Mucosa of stomach (tissue), 1 donor: ENCODE data around the gene COL23A1.

Experiments
- H3K27me3 ChIP-seq: one replicate; pipeline ENCODE4 v1.7.0; 2013; ENCODE audit warnings: mild to moderate bottlenecking, low read length; ENCODE audit not compliant: control insufficient read depth, insufficient read depth
- H3K36me3 ChIP-seq: one replicate; pipeline ENCODE4 v1.7.0; 2013; ENCODE audit warnings: low read length; ENCODE audit not compliant: control insufficient read depth, insufficient read depth
- H3K4me1 ChIP-seq: one replicate; pipeline ENCODE4 v1.7.0; 2013; ENCODE audit warnings: mild to moderate bottlenecking, low read length; ENCODE audit not compliant: control insufficient read depth, insufficient read depth
- H3K4me3 ChIP-seq: one replicate; pipeline ENCODE4 v1.7.0; 2013; ENCODE audit warnings: low read length
- H3K9ac ChIP-seq: one replicate; pipeline ENCODE4 v1.7.0; 2013; ENCODE audit warnings: mild to moderate bottlenecking, low read length, moderate library complexity
- H3K9me3 ChIP-seq: one replicate; pipeline ENCODE4 v1.7.0; 2013; ENCODE audit warnings: mild to moderate bottlenecking, low read length, moderate library complexity; ENCODE audit not compliant: control insufficient read depth
- donor health status: Pancreatic carcinoma.

COL23A1 gene

DNA sequence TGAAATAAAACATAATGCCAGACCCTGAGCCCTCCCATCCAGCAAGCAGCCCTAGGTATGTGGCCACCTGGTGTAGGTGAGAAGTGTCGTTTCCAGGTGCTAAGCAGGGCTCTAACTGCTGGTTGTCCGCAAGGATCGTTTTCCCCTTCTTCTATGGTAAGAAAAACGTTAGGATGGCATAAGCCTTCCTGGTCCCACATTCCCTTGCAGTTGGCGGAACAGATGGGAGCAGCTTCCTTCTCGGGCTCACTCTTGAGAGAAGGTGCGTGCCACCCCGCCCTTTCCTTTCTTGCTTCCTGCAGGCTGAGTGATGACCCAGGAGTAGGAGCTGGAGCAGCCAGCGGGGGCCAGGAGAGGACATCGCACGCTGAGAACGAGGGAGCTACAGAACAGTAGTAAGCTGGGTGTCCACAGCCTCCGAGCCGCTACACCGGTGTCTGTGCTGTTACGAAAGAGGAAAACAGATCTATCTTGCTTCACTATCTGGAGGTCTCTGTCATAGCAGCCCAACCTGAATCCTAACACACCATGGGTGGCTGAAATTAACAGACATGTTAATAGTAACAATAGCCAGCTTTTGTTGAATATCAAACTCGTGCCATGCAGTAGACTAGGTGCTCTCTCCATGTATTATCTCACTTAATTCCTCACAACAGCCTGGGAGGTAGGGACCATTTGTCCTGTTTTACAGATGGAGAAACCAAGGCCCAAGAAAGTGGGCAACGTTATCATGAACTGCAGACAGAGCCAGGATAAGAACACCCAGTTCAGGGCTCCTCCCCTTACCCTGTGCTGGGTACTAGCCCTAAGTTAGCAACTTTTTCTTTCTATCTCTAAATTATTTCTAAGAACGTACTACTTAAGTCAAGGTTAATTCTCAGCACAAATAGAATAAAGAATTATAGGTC lies 139.8 kb downstream of the COL23A1 start:
- Histone ChIP-seq H3K9me3 (no peaks in the 10 kb centered on the region), H3K27me3 (peaks cover 15% of the 10 kb centered on the region), H3K4me3 (no peak overlapping the region), H3K4me1 (no peaks in the 10 kb centered on the region), H3K9ac (no peak overlapping the region), H3K36me3 (no peaks in the 10 kb centered on the region)

GRCh38 chr5:178449163-178450070 lies 140.8 kb downstream of the COL23A1 start:
- Histone ChIP-seq H3K36me3 (no peaks in the 10 kb centered on the region), H3K4me1 (no peaks in the 10 kb centered on the region), H3K27me3 (peaks cover 15% of the 10 kb centered on the region), H3K4me3 (no peak overlapping the region), H3K9ac (no peak overlapping the region), H3K9me3 (no peaks in the 10 kb centered on the region)

DNA sequence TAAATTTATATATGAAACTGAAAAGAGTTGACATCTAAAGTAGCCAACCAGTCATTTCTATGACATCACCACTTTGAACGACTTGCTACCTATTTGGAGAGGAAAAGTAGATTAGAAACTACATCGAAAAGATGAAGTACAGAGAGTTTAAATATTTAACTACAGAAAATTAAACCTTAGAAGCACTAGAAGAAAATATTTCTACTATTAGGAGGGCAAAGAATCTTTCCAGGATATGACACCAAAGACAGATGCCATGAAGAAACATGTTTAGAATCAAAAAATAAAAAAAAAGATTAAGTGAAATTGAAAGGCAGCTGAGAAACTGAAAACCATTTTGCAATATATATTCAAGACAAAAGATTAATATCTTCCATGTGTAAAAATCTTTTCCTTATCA lies 144.7 kb downstream of the COL23A1 start:
- H3K9ac ChIP-seq: no peak overlapping the region
- no peaks in the 10 kb centered on the region for H3K36me3 ChIP-seq
- no peak overlapping the region for H3K4me3 ChIP-seq
- peaks cover 14% of the 10 kb centered on the region for H3K27me3 ChIP-seq
- no peaks in the 10 kb centered on the region for H3K4me1 ChIP-seq
- no peaks in the 10 kb centered on the region for H3K9me3 ChIP-seq

- Histone ChIP-seq H3K9me3 (no peaks in the 10 kb centered on the region), H3K4me1 (no peaks in the 10 kb centered on the region), H3K4me3 (no peak overlapping the region), H3K36me3 (no peaks in the 10 kb centered on the region), H3K27me3 (no peaks in the 10 kb centered on the region), H3K9ac (no peak overlapping the region)
Observed at GRCh38 chr5:178442405-178443257, 147.6 kb downstream of the COL23A1 start.

DNA sequence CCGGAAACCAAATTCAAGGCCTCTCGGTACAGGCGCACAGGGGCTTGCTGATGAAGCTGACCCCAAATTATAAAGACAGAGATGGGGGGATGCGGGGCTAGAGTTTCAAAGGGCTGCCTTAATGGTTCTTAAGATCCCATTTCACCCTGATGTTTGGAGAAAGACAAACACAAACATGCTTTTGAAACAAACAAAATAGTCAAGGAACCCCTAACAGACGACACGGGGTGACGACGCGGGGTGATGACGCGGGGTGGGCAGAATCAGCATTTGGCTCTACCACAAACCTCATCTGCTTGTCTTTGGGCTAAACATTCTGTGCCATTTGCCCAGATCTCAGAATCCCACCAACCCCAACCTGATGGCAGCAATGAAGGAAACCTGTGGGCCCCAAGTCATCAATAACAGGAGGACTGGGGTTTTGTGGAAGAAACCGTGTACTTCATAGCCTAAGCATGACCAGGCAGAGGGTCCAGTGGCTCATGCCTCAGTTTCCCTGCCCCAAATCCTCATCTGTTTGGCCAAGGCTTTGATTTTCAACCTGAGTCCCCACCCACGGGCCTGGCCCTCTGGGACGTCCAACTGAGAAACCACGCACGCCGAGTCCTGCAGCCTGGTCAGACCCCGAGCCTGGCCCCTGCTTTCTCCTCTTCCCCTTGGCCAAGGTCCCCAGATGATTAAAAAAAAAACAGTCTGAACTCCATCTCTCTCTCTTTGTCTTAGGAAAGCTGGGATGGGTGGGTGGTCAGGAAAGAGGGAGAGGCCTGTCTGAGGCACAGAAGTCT lies 148.5 kb downstream of the COL23A1 start:
- no peaks in the 10 kb centered on the region for H3K36me3 ChIP-seq
- no peaks in the 10 kb centered on the region for H3K27me3 ChIP-seq
- H3K4me1 ChIP-seq: no peaks in the 10 kb centered on the region
- no peak overlapping the region for H3K4me3 ChIP-seq
- no peak overlapping the region for H3K9ac ChIP-seq
- H3K9me3 ChIP-seq: no peaks in the 10 kb centered on the region

DNA sequence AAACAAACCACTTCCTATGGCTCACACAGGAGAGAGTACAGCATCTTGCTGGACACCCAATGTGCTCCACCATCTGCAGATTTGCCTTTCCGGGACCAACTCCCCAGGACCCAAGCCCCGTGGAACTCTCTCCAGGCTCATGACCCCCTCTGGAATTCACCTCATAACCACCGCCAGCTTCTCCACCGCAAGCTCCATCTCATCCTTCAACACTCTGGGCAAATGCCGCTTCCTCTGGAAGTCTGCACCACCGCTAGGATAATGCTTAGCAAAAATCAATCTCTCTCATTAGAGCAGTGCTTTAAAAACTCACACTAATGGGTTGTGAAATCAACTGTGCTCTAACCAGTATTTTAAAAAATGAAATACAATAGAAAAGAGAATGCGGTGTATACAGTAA lies 150.0 kb downstream of the COL23A1 start:
- no peak overlapping the region for H3K4me3 ChIP-seq
- H3K9ac ChIP-seq: no peak overlapping the region
- H3K4me1 ChIP-seq: no peaks in the 10 kb centered on the region
- H3K9me3 ChIP-seq: no peaks in the 10 kb centered on the region
- H3K27me3 ChIP-seq: no peaks in the 10 kb centered on the region
- no peaks in the 10 kb centered on the region for H3K36me3 ChIP-seq

DNA sequence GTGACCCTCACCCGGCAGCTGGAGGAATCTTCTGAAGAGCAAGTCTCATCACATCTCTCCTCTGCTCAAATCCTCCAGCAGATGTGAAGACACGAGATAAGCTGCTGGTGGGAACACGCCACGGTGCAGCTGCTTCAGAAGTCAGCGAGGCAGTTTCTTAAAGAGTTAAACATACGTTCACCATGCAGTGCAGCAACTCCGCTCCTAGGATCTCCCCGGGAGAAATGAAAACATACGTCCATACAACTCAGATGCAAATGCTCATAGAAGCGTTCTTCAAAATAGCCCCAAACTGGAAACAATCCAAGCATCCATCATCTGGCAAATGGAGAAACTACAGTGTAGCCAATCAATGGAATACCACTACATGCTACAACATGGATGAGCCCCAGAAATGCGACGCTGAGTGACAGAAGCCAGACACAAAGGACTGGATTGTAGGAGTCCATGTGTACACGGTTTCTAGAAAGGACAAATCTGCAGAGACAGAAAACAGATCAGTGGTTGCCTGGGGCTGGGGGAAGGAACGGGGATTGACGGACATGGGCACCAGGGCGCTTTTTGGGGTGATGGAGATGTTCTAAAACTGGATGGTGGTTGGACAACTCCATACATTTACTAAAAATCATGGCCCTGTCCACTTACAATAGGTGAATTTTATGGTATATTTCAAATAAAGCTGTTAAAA lies 150.6 kb downstream of the COL23A1 start:
- Histone ChIP-seq H3K4me1 (no peaks in the 10 kb centered on the region), H3K9ac (no peak overlapping the region)

DNA sequence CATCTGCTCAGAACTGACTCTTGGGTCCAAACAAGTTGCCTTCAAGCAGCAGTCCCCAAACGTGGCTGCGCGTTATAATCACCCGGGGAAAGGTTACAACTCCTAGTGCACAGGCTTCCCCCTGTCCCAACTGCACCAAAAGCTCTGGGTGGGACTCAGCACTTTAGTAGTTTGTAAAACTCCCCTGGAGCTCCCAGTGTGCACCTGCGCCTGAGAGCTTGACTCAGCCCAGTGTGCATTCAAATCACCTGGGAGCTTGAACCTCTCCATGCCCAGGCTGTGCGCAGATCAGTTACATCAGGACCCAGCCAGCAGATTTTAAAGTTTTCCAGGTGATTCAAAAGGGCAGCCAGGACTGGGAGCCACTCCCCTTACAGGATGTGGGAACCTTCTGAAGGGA lies 151.4 kb downstream of the COL23A1 start:
- Histone ChIP-seq H3K4me1 (no peaks in the 10 kb centered on the region), H3K4me3 (no peak overlapping the region), H3K9ac (no peak overlapping the region), H3K27me3 (no peaks in the 10 kb centered on the region), H3K9me3 (no peaks in the 10 kb centered on the region), H3K36me3 (no peaks in the 10 kb centered on the region)

More for the DNA sequence above, 150.6 kb downstream of the COL23A1 start:
- no peaks in the 10 kb centered on the region for H3K9me3 ChIP-seq
- H3K36me3 ChIP-seq: no peaks in the 10 kb centered on the region
- H3K4me3 ChIP-seq: no peak overlapping the region
- H3K27me3 ChIP-seq: no peaks in the 10 kb centered on the region

GRCh38 chr5:178437386-178438075 lies 152.7 kb downstream of the COL23A1 start:
- no peaks in the 10 kb centered on the region for H3K9me3 ChIP-seq

DNA sequence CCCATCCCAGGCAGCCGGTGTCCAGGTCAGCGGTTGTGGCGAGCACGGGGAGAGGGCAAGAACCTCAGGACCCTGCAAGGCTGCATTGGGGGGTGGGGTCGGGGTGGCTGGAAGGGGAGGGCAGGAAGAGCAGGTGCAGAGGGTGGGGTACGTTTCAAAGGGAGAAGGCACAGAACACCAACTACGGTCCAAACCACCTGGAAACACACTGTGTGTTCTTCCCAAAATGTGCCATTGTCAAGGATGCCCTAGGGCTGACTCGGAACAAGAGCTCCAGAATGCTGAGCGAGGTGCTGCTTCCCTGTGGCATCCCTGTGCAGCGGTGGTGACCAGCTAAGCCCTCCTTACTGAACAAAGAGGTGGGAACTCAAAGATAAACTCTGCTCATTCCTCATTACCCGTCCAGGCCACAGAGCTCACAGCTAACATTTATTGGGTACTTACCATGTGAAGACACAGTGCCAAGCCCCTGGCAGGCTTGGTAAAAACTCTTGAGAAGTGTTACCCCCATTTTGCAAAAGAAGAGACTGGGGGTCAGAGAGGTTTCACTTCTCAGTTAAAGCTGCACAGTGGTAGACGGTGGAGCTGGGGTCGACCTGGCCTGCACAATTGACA lies 153.8 kb downstream of the COL23A1 start:
- no peaks in the 10 kb centered on the region for H3K27me3 ChIP-seq
- H3K4me3 ChIP-seq: no peak overlapping the region
- no peak overlapping the region for H3K9ac ChIP-seq
- no peaks in the 10 kb centered on the region for H3K36me3 ChIP-seq
- no peaks in the 10 kb centered on the region for H3K4me1 ChIP-seq
- H3K9me3 ChIP-seq: no peaks in the 10 kb centered on the region

More at GRCh38 chr5:178437386-178438075, 152.7 kb downstream of the COL23A1 start:
- no peaks in the 10 kb centered on the region for H3K36me3 ChIP-seq
- H3K4me1 ChIP-seq: no peaks in the 10 kb centered on the region
- H3K4me3 ChIP-seq: no peak overlapping the region
- H3K27me3 ChIP-seq: no peaks in the 10 kb centered on the region
- no peak overlapping the region for H3K9ac ChIP-seq
